HG03558 (cell line): ENCODE data around the gene DPAGT1.
"Not testable (repeated sequence)": the region's sequence is repeated elsewhere in the genome, so short reads cannot be mapped to it uniquely, and the experiment has no call there.

ENCODE experiments used
- ATAC-seq: cut with Tn5 transposase; IDR thresholded peaks from one replicate; pipeline ENCODE4 v1.9.1; 2021; ENCODE audit warnings: moderate number of reproducible peaks; ENCODE audit not compliant: unreplicated experiment; ENCODE audit errors: extremely low read depth

Gene DPAGT1

DNA sequence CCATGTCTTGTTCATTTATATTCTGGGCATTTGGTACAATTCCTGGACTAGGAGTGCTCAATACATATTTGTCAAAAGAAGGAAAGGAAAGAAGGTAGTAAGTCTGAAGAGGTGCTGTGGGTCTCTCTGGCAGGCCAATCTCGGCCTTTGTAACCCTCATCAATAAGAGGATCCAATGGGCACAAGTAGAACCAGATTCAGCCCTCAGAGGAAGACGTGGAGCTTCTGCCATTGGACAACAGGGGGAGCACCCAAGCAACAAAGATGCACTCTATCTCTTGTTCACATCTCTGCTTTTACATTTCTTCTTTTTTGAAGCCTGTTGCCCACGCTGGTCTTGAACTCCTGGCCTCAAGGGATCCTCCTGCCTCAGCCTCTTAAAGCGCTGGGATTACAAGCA, 36.3 kb downstream of the DPAGT1 start:
- no peak for ATAC-seq

GRCh38 chr11:119062779-119063178, 38.9 kb downstream of the DPAGT1 start:
- no peak for ATAC-seq

- no peak for ATAC-seq
Measured at GRCh38 chr11:119061256-119061655, 40.4 kb downstream of the DPAGT1 start.

DNA sequence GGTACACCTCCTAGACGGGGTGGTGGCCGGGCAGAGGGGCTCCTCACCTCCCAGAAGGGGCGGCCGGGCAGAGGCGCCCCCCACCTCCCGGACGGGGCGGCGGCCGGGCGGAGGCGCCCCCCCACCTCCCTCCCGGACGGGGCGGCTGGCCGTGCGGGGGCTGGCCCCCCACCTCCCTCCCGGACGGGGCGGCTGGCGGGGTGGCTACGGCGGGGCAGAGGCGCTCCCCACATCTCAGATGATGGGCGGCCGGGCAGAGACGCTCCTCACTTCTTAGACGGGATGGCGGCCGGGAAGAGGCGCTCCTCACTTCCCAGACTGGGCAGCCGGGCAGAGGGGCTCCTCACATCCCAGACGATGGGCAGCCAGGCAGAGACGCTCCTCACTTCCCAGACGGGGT, 42.5 kb downstream of the DPAGT1 start:
- not testable (repeated sequence) for ATAC-seq

- ATAC-seq = peak; percentile 85
Measured at GRCh38 chr11:119057000-119057769, 44.5 kb downstream of the DPAGT1 start, which contains the start of gene HYOU1. HYOU1 (minus strand) TSS chr11:119057205; CDS start chr11:119056160, 1,045 bp downstream.

- ATAC-seq = no peak
Measured at GRCh38 chr11:119056421-119056999, 45.1 kb downstream of the DPAGT1 start.

GRCh38 chr11:119055901-119056300, 45.8 kb downstream of the DPAGT1 start:
- ATAC-seq = no peak

- ATAC-seq = no peak
Measured at GRCh38 chr11:119054418-119054817, 47.2 kb downstream of the DPAGT1 start.

GRCh38 chr11:119052163-119052814, 49.4 kb downstream of the DPAGT1 start:
- ATAC-seq = no peak

DNA sequence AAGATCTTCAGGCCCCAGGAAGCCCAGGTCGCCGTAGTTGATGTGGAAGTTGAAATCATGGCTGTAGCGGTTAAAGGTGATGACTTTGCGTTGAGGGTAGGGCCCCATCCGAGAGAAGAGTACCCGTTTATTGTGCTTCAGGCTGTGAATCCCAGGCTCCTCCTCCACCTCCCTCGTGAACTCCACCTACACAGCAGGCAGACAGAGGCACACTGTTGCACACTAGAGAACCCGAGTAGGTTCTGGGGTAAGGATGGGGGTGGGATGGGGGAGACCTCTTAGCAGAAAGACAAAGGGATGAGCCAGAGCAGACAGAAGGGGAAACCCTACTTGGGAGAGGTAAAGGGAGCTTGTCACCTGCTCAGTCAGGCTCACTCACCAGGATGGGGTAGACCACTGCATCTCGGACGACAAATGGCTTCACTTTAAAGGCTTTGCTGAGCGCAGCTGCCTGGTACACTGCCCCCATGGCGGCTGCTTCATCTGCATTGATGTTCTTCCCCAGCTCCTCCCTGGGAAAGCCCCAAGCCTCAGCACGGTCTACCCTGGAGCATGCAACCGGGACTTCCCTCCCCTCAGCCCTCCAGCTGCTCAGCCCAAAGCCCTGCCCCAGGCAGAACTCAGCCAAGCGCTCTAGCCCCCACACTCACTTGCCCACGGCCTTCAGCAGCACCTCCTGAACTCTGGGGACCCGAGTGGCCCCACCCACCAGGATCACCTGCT, 50.1 kb downstream of the DPAGT1 start:
- no peak for ATAC-seq

DNA sequence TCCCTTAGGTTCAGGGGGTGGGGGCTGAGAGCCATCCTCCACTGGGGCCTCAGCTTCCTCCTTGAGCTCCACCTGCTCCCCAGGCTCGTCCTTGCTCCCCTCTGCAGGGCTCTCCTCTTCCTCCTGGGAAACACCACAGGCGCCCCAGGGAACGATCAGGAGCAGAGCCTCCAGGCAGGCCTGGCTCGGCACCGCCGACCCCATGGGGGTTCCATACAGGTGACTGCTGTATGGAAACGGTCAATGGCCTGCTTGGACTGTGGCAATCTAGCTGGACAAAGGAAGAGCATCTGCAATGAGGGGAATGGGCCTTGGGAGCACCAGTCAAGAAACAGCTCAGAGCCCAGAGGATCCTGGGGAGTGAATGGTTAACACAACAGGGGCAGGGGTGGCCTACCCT, 52.6 kb downstream of the DPAGT1 start:
- ATAC-seq = no peak

DNA sequence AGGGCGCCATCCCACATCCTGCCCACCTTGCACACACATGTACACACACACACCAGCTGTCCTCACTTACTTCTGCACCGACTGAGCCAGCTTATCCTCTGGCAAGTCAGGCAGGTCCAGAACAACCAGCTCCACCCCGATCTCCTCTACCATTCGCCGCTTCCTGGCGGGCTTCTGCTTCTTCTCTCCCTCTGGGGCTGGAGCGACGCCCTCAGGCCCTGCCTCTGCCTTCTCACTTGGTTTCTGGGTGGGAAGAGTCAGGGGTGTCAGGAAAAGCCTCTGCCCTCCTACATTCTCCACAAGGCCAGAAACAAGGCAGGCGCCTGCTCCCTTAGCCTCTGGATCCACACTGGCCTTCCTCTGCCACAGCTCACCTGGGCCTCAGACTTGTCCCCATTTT, 53.0 kb downstream of the DPAGT1 start:
- ATAC-seq = no peak

DNA sequence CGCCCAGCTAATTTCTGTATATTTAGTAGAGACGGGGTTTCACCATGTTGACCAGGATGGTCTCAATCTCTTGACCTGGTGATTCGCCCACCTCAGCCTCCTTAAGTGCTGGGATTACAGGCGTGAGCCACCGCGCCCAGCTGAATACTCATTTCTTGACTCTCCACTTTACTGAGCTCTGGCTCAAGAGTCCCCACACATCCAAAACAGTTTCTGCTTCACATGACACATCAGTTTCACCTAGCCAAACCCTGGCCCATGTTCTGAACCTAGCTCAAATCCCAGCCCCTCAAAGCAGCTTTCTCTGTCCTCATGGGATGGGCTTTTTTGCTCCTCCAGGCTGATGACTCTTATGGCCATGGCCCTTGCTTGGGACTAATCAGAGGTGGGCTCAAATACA, 54.4 kb downstream of the DPAGT1 start:
- ATAC-seq = no peak
